K562 (cell line): ENCODE data around the gene ABHD5. TPM values are rescaled to one million over a fixed set of nuclear protein-coding genes. Genes with fewer than 3 reads are reported as not detected.

Source experiments
- DEAF1 ChIP-seq: fragments of 450-650 bp; formaldehyde crosslinking; IDR thresholded peaks from 2 replicates; pipeline ENCODE4 v1.4.0; 2020; ENCODE audit warnings: mild to moderate bottlenecking, moderate library complexity
- DMBX1 ChIP-seq: fragments of 250-450 bp; sonication (Bioruptor Pico); IDR thresholded peaks from 2 replicates; pipeline ENCODE4 v1.8.0; 2022; ENCODE audit warnings: inconsistent platforms, mild to moderate bottlenecking, moderate library complexity, borderline replicate concordance
- HMGXB4 ChIP-seq: sonication (generic); formaldehyde crosslinking; IDR thresholded peaks from 2 replicates; pipeline ENCODE4 v1.8.1; 2023; ENCODE audit warnings: mild to moderate bottlenecking, missing genetic modification reagents
- JUND ChIP-seq, 2 experiments: IDR thresholded peaks; 2 replicates in 1 of 2; 3 replicates in 1 of 2; pipeline ENCODE4 v1.6.1; 2011; ENCODE audit warnings: borderline replicate concordance in 2 of 2, low read depth in 2 of 2, low read length in 2 of 2, improper control_type of control experiment in 1 of 2, missing biosample characterization in 1 of 2, missing genetic modification characterization in 1 of 2, missing genetic modification reagents in 1 of 2
- PRDM10 ChIP-seq: fragments of 450-650 bp; IDR thresholded peaks from 2 replicates; pipeline ENCODE4 v1.6.1; 2018; ENCODE audit not compliant: partially characterized antibody
- REST ChIP-seq, 2 experiments: fragments of 450-650 bp; formaldehyde crosslinking in 1 of 2; IDR thresholded peaks; 2 replicates each; pipeline versions ENCODE4 v1.4.0 to v1.6.1; 2014 to 2020; ENCODE audit warnings: mild to moderate bottlenecking in 2 of 2, borderline replicate concordance in 1 of 2, low read depth in 1 of 2
- TEAD4 ChIP-seq, 2 experiments: sonication (generic) in 1 of 2; formaldehyde crosslinking in 1 of 2; IDR thresholded peaks; 2 replicates each; pipeline versions ENCODE4 v1.6.1 to v1.8.0; 2012 to 2022; ENCODE audit warnings: borderline replicate concordance in 1 of 2, inconsistent platforms in 1 of 2, low read length in 1 of 2, mild to moderate bottlenecking in 1 of 2, missing genetic modification reagents in 1 of 2
- ZNF766 ChIP-seq: fragments of 200-800 bp; sonication (Bioruptor generic); conservative IDR thresholded peaks from 2 replicates; pipeline ENCODE4 v1.6.1; 2016; ENCODE audit warnings: missing genetic modification characterization, missing compliant biosample characterization
- polyA plus RNA-seq, 8 experiments: library from polyadenylated mRNA; depleted of rRNA in 4 of 8; stranded (reverse) in 5 of 8; unstranded in 3 of 8; fragments of >200 nt; fragmentation: Nextera tagmentation in 2 of 8; fragmentation: Illumina TruSeq in 1 of 8; extraction: Ambion mirVana in 2 of 8; extraction: Trizol in 1 of 8; gene quantifications; 2 replicates each; pipeline versions ENCODE4 v1.2.1 to v1.2.3, GENCODE V29; 2011 to 2014; ENCODE audit warnings: inconsistent platforms in 1 of 8, missing spikeins in 1 of 8
- total RNA-seq, 7 experiments: library from RNA; depleted of rRNA in 6 of 7; stranded (reverse); fragments of >200 nt in 6 of 7; fragmentation: Illumina TruSeq in 2 of 7; extraction: Trizol in 2 of 7; gene quantifications; 2 replicates each; pipeline versions ENCODE4 v1.2.1 to v1.2.3, GENCODE V29; 2011 to 2021; ENCODE audit warnings: low replicate concordance in 1 of 7

The ABHD5 gene
- total and polyA plus RNA-seq, 9 of the 15 experiments (the other 6 are each of a cell fraction or from before 2014, with no cell fraction given), result 27.8 to 61.7 (median 39.9) TPM

GRCh38 chr3:43770426-43771103 is 79.8 kb downstream of the ABHD5 start (continued):
- TF ChIP-seq PRDM10 (peak; percentile 60), DEAF1 (0 out of 2 replicates have a peak, but pooled peaks have one; percentile 6), HMGXB4 (peak; percentile 77; the same call in 1 of the 2 replicates), DMBX1 (peak; percentile 13; the same call in 1 of the 2 replicates), JUND (IDR thresholded peaks at IDR 0.05; ENCODE audit: borderline replicate concordance, low read depth, low read length) (peak; percentile 100), JUND (tag; IDR thresholded peaks at IDR 0.05; ENCODE audit: borderline replicate concordance, low read depth, low read length) (peak; percentile 100), TEAD4 (IDR thresholded peaks at IDR 0.05; ENCODE audit: low read length) (peak; percentile 92), TEAD4 (CRISPR knock-in tag; IDR thresholded peaks at IDR 0.05; ENCODE audit: borderline replicate concordance) (no peak), REST (IDR thresholded peaks at IDR 0.05; ENCODE audit: borderline replicate concordance) (peak; percentile 32; the same call in 1 of the 2 replicates), REST (CRISPR knock-in tag; IDR thresholded peaks at IDR 0.05; ENCODE audit: low read depth) (no peak), ZNF766 (CRISPR knock-in tag) (peak; percentile 87)
